HepG2 (cell line): ENCODE data around the gene CGNL1. TPM values are rescaled to one million over a fixed set of nuclear protein-coding genes. Genes with fewer than 3 reads are reported as not detected.

ENCODE experiments used
- AGO1 ChIP-seq: fragments of 200-400 bp; formaldehyde crosslinking; IDR thresholded peaks from 2 replicates; pipeline ENCODE4 v1.6.1; 2017; ENCODE audit warnings: mild to moderate bottlenecking, low read depth, low read length, moderate library complexity; ENCODE audit not compliant: poor library complexity, severe bottlenecking
- ARNT ChIP-seq: fragments of 450-650 bp; IDR thresholded peaks from 2 replicates; pipeline ENCODE4 v1.6.1; 2017
- ARNT2 ChIP-seq: sonication (generic); formaldehyde crosslinking; IDR thresholded peaks from 2 replicates; pipeline ENCODE4 v1.8.0; 2022; ENCODE audit warnings: mild to moderate bottlenecking, low read depth, missing genetic modification reagents, moderate library complexity
- CAMTA2 ChIP-seq: sonication (generic); formaldehyde crosslinking; IDR thresholded peaks from 2 replicates; pipeline ENCODE4 v1.4.0; 2020; ENCODE audit warnings: mild to moderate bottlenecking, missing genetic modification reagents, borderline replicate concordance
- CHCHD3 ChIP-seq: sonication (generic); formaldehyde crosslinking; IDR thresholded peaks from 2 replicates; pipeline ENCODE4 v1.8.0; 2022; ENCODE audit warnings: mild to moderate bottlenecking, missing genetic modification reagents, moderate library complexity
- GLI4 ChIP-seq: sonication (generic); formaldehyde crosslinking; IDR thresholded peaks from 2 replicates; pipeline ENCODE4 v1.5.1; 2020; ENCODE audit warnings: missing genetic modification reagents, mild to moderate bottlenecking, moderate library complexity, borderline replicate concordance
- HDAC1 ChIP-seq: sonication (generic); formaldehyde crosslinking; IDR thresholded peaks from 2 replicates; pipeline ENCODE4 v1.5.1; 2020; ENCODE audit warnings: mild to moderate bottlenecking, missing genetic modification reagents
- JARID2 ChIP-seq: sonication (generic); formaldehyde crosslinking; IDR thresholded peaks from 2 replicates; pipeline ENCODE4 v1.8.1; 2023; ENCODE audit warnings: missing genetic modification reagents, inconsistent platforms; ENCODE audit not compliant: insufficient replicate concordance
- JUND ChIP-seq: sonication (generic); formaldehyde crosslinking; IDR thresholded peaks from 2 replicates; pipeline ENCODE4 v1.8.0; 2022; ENCODE audit warnings: mild to moderate bottlenecking, missing genetic modification reagents
- KDM2A ChIP-seq: sonication (generic); formaldehyde crosslinking; IDR thresholded peaks from 2 replicates; pipeline ENCODE4 v1.4.0; 2020; ENCODE audit warnings: low read depth, missing genetic modification reagents, borderline replicate concordance
- KMT2A ChIP-seq: sonication (generic); formaldehyde crosslinking; IDR thresholded peaks from 2 replicates; pipeline ENCODE4 v1.4.0; 2020; ENCODE audit warnings: missing genetic modification reagents
- MTF2 ChIP-seq: sonication (generic); formaldehyde crosslinking; IDR thresholded peaks from 2 replicates; pipeline ENCODE4 v1.5.0; 2020; ENCODE audit warnings: missing genetic modification reagents, borderline replicate concordance
- NFYC ChIP-seq: IDR thresholded peaks from 2 replicates; pipeline ENCODE4 v1.6.1; 2016; ENCODE audit warnings: missing genetic modification reagents, missing compliant biosample characterization
- NONO ChIP-seq, 2 experiments: fragments of 450-650 bp in 1 of 2; sonication (generic) in 1 of 2; formaldehyde crosslinking in 1 of 2; IDR thresholded peaks in 1 of 2; conservative IDR thresholded peaks in 1 of 2; 2 replicates each; pipeline versions ENCODE4 v1.6.1 to v1.8.0; 2017 to 2022; ENCODE audit warnings: mild to moderate bottlenecking in 1 of 2, missing genetic modification reagents in 1 of 2, moderate library complexity in 1 of 2
- SRF ChIP-seq: IDR thresholded peaks from 2 replicates; pipeline ENCODE4 v1.6.1; 2011; ENCODE audit warnings: mild to moderate bottlenecking, low read depth, low read length, moderate library complexity
- TCF7L2 ChIP-seq: IDR thresholded peaks from 2 replicates; pipeline ENCODE4 v1.6.1; 2011; ENCODE audit warnings: mild to moderate bottlenecking, low read depth, low read length, moderate library complexity
- TEAD3 ChIP-seq: optimal IDR thresholded peaks from 2 replicates; pipeline ENCODE3; 2016; ENCODE audit warnings: borderline replicate concordance
- YEATS4 ChIP-seq: sonication (generic); formaldehyde crosslinking; IDR thresholded peaks from 2 replicates; pipeline ENCODE4 v1.4.0; 2020; ENCODE audit warnings: missing genetic modification reagents, borderline replicate concordance
- ZBTB7A ChIP-seq: sonication (generic); formaldehyde crosslinking; IDR thresholded peaks from 2 replicates; pipeline ENCODE4 v1.8.0; 2022; ENCODE audit warnings: mild to moderate bottlenecking, missing genetic modification reagents
- ZBTB8A ChIP-seq: sonication (generic); formaldehyde crosslinking; IDR thresholded peaks from 2 replicates; pipeline ENCODE4 v1.4.0; 2020; ENCODE audit warnings: mild to moderate bottlenecking, low read depth, missing genetic modification reagents, borderline replicate concordance
- ZFY ChIP-seq: sonication (generic); formaldehyde crosslinking; IDR thresholded peaks from 2 replicates; pipeline ENCODE4 v1.4.0; 2020; ENCODE audit warnings: missing genetic modification reagents
- ZNF326 ChIP-seq: sonication (generic); formaldehyde crosslinking; IDR thresholded peaks from 2 replicates; pipeline ENCODE4 v1.4.0; 2020; ENCODE audit warnings: missing genetic modification reagents, borderline replicate concordance
- ZNF530 ChIP-seq: sonication (generic); formaldehyde crosslinking; IDR thresholded peaks from 2 replicates; pipeline ENCODE4 v1.5.0; 2020; ENCODE audit warnings: low read depth, mild to moderate bottlenecking, missing genetic modification reagents
- ZNF569 ChIP-seq: sonication (generic); formaldehyde crosslinking; IDR thresholded peaks from 2 replicates; pipeline ENCODE4 v1.5.0; 2020; ENCODE audit warnings: mild to moderate bottlenecking, missing genetic modification reagents, moderate library complexity, borderline replicate concordance
- ZNF672 ChIP-seq: sonication (generic); formaldehyde crosslinking; IDR thresholded peaks from 2 replicates; pipeline ENCODE4 v1.8.1; 2022; ENCODE audit warnings: missing genetic modification reagents
- ZNF83 ChIP-seq: sonication (generic); formaldehyde crosslinking; IDR thresholded peaks from 2 replicates; pipeline ENCODE4 v1.4.0; 2020; ENCODE audit warnings: missing genetic modification reagents, mild to moderate bottlenecking, borderline replicate concordance
- ZNF841 ChIP-seq: sonication (generic); formaldehyde crosslinking; IDR thresholded peaks from 2 replicates; pipeline ENCODE4 v1.8.1; 2023; ENCODE audit warnings: missing genetic modification reagents, borderline replicate concordance
- ZSCAN21 ChIP-seq: sonication (generic); formaldehyde crosslinking; IDR thresholded peaks from 2 replicates; pipeline ENCODE4 v1.8.0; 2022; ENCODE audit warnings: mild to moderate bottlenecking, missing genetic modification reagents, moderate library complexity, borderline replicate concordance
- ZSCAN9 ChIP-seq: IDR thresholded peaks from 2 replicates; pipeline ENCODE4 v1.6.1; 2016; ENCODE audit warnings: borderline replicate concordance
- polyA plus RNA-seq, 8 experiments: library from polyadenylated mRNA; depleted of rRNA in 3 of 8; stranded (reverse) in 7 of 8; unstranded in 1 of 8; fragments of >200 nt; fragmentation: Illumina TruSeq in 4 of 8; extraction: Trizol in 4 of 8; gene quantifications; 2 replicates each; pipeline versions ENCODE4 v1.2.1 to v1.2.3, GENCODE V29; 2011 to 2016; ENCODE audit warnings: low read depth in 4 of 8, missing spikeins in 1 of 8, mixed read lengths in 1 of 8; ENCODE audit not compliant: insufficient read depth in 1 of 8
- total RNA-seq, 5 experiments: library from RNA; depleted of rRNA; stranded (reverse); fragments of >200 nt; fragmentation: Illumina TruSeq; extraction: Trizol; gene quantifications; 2 replicates each; pipeline ENCODE4 v1.2.3, GENCODE V29; 2016; ENCODE audit warnings: low read depth in 1 of 5
- TF ChIP-seq, protein P1 (sequence below): sonication (generic); formaldehyde crosslinking; conservative IDR thresholded peaks from 2 replicates; pipeline ENCODE4 v1.4.0; 2020; ENCODE audit warnings: missing genetic modification reagents

The CGNL1 gene
- total and polyA plus RNA-seq, 2 of the 13 experiments (the other 11 are each of a cell fraction or from before 2014, with no cell fraction given), result 5.6 to 15.6 TPM

DNA sequence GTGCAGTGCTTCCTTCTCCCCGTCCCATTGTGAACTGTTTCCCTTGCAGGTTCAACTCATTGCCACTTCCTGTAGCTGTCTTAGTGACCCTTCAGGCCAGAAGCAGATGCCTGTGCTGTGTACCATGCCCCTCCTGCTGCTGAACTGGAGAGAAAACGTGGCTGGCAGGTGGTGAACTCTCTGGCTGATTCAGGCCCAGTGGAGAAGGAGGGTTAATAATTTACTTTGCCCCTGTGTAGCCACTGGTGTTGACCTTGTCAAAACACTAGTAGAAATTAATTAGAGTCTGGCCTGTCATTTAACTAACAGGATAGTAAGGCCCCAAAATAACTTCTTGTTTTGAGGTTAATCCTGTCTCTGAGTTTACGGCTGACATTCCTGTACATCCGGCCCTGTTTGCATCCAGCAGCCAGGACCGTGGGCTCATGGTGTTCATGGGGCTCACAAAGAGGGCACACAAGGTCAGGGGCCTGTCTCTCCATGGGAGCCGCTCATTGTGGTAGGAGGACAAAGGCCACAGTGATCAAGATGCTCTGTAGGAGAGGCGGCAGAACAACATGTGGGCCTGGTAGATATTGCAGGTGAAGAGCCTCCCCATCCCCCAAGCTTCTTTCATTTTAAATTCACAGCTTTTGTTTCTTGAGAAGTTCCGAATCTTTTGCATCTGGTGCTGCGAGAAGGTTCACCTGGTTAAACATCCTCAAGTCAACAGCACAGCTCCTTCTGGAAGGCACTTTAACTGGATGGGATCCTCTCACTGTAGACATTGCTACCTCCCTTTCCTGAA is 101.6 kb downstream of the CGNL1 start (continued):
- TF ChIP-seq, protein P1, sequence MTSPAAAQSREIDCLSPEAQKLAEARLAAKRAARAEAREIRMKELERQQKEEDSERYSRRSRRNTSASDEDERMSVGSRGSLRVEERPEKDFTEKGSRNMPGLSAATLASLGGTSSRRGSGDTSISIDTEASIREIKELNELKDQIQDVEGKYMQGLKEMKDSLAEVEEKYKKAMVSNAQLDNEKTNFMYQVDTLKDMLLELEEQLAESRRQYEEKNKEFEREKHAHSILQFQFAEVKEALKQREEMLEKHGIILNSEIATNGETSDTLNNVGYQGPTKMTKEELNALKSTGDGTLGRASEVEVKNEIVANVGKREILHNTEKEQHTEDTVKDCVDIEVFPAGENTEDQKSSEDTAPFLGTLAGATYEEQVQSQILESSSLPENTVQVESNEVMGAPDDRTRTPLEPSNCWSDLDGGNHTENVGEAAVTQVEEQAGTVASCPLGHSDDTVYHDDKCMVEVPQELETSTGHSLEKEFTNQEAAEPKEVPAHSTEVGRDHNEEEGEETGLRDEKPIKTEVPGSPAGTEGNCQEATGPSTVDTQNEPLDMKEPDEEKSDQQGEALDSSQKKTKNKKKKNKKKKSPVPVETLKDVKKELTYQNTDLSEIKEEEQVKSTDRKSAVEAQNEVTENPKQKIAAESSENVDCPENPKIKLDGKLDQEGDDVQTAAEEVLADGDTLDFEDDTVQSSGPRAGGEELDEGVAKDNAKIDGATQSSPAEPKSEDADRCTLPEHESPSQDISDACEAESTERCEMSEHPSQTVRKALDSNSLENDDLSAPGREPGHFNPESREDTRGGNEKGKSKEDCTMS (CRISPR knock-in tag), result no peak
- TF ChIP-seq ZSCAN21, result peak; percentile 64
- TF ChIP-seq KMT2A, result no peak
- no peak for TF ChIP-seq GLI4
- peak; percentile 61; the same call in 1 of the 2 replicates for TF ChIP-seq MTF2
- TF ChIP-seq ZBTB8A (CRISPR knock-in tag), result 0 out of 2 replicates have a peak, but pooled peaks have one; percentile 68
- TF ChIP-seq NONO (IDR thresholded peaks at IDR 0.05), result no peak
- TF ChIP-seq NONO (CRISPR knock-in tag; conservative IDR thresholded peaks at IDR 0.05), result peak; percentile 88
- TF ChIP-seq NFYC (CRISPR knock-in tag), result no peak
- no peak for TF ChIP-seq CHCHD3 (CRISPR knock-in tag)
- peak; percentile 17; the same call in 1 of the 2 replicates for TF ChIP-seq JUND
- TF ChIP-seq ARNT, result no peak
- TF ChIP-seq ZNF530 (CRISPR knock-in tag), result no peak
- no peak for TF ChIP-seq ZNF326 (CRISPR knock-in tag)
- TF ChIP-seq CAMTA2 (CRISPR knock-in tag), result no peak
- no peak; the same call in 1 of the 2 replicates for TF ChIP-seq ZNF569 (CRISPR knock-in tag)
- TF ChIP-seq ZSCAN9 (CRISPR knock-in tag), result peak; percentile 67
- peak; percentile 52; the same call in 1 of the 2 replicates for TF ChIP-seq KDM2A (CRISPR knock-in tag)
- peak; percentile 76 for TF ChIP-seq HDAC1 (CRISPR knock-in tag)
- no peak for TF ChIP-seq JARID2
- peak; percentile 80 for TF ChIP-seq ARNT2
- peak; percentile 51; the same call in 1 of the 2 replicates for TF ChIP-seq ZBTB7A (CRISPR knock-in tag)
- peak; percentile 30 for TF ChIP-seq TEAD3 (CRISPR knock-in tag)
- TF ChIP-seq ZNF83 (CRISPR knock-in tag), result no peak
- TF ChIP-seq AGO1, result no peak
- TF ChIP-seq ZFY (CRISPR knock-in tag), result peak; percentile 77
- TF ChIP-seq ZNF672, result 0 out of 2 replicates have a peak, but pooled peaks have one; percentile 78
- TF ChIP-seq TCF7L2, result no peak
- TF ChIP-seq YEATS4, result peak; percentile 85
- 0 out of 2 replicates have a peak, but pooled peaks have one; percentile 65 for TF ChIP-seq ZNF841
- no peak for TF ChIP-seq SRF
